Neural progenitor cell (in vitro differentiated cells): Measurements from ENCODE around the gene ERC1.
"Not testable (repeated sequence)": the region's sequence is repeated elsewhere in the genome, so short reads cannot be mapped to it uniquely, and the experiment has no call there.

Source experiments
- EZH2 ChIP-seq: fragments of 200-600 bp; sonication (generic); IDR thresholded peaks from 2 replicates; pipeline ENCODE4 v1.6.1; 2017; ENCODE audit warnings: antibody characterized with exemption, mild to moderate bottlenecking, moderate library complexity
- TF ChIP-seq, protein P1 (sequence below): fragments of 200-600 bp; sonication (generic); IDR thresholded peaks from 2 replicates; pipeline ENCODE4 v1.5.1; 2017; ENCODE audit warnings: antibody characterized with exemption, mild to moderate bottlenecking

DNA sequence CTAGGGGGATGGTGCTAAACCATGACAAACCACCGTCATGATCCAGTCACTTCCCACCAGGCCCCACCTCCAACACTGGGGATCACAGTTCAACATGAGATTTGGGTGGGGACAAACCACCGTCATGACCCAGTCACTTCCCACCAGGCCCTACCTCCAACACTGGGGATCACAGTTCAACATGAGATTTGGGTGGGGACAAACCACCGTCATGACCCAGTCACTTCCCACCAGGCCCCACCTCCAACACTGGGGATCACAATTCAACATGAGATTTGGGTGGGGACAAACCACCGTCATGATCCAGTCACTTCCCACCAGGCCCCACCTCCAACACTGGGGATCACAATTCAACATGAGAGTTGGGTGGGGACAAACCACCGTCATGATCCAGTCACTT is 207.8 kb downstream of the ERC1 start:
- TF ChIP-seq, protein P1, sequence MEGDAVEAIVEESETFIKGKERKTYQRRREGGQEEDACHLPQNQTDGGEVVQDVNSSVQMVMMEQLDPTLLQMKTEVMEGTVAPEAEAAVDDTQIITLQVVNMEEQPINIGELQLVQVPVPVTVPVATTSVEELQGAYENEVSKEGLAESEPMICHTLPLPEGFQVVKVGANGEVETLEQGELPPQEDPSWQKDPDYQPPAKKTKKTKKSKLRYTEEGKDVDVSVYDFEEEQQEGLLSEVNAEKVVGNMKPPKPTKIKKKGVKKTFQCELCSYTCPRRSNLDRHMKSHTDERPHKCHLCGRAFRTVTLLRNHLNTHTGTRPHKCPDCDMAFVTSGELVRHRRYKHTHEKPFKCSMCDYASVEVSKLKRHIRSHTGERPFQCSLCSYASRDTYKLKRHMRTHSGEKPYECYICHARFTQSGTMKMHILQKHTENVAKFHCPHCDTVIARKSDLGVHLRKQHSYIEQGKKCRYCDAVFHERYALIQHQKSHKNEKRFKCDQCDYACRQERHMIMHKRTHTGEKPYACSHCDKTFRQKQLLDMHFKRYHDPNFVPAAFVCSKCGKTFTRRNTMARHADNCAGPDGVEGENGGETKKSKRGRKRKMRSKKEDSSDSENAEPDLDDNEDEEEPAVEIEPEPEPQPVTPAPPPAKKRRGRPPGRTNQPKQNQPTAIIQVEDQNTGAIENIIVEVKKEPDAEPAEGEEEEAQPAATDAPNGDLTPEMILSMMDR, result not testable (repeated sequence)
- not testable (repeated sequence) for TF ChIP-seq EZH2
